ENCODE measurements around the gene ARG1.
"Not testable (repeated sequence)": the region's sequence is repeated elsewhere in the genome, so short reads cannot be mapped to it uniquely, and the experiment has no call there.

ARG1 gene

DNA sequence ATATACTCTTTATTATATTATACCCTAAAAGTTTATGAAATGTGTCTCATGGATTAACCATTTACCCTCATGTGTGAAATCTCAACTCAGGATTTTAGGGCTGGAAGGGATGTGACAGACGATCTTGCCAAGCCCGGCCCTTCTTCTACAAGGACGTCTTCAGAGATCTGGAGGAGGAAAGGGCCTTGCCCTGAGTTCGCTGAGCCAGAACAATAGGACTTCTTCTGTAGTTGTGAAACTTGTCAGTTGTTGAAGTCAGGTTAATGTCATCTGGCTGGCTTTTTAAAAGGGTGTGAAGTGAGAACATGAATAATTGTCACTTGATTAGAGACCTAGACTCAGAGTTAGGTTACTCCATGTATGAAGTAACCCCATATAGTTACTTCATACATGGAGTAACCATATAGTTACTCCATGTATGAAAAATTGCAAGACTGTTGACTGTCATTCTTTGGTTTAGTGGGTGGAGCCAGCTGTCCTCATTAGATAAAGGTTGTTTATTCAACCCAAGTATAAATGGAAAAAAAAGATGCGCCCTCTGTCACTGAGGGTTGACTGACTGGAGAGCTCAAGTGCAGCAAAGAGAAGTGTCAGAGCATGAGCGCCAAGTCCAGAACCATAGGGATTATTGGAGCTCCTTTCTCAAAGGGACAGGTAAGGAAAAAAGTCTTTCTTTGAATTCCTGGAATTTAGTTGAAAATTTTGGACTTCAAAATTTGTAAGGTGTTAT is at the start of gene ARG1:
Gene ARG1 (plus strand): TSS at position 541 of the 730 bp plus-strand sequence. CDS start 57 bp downstream, at position 598.
- DNase-seq, result no peak

DNA sequence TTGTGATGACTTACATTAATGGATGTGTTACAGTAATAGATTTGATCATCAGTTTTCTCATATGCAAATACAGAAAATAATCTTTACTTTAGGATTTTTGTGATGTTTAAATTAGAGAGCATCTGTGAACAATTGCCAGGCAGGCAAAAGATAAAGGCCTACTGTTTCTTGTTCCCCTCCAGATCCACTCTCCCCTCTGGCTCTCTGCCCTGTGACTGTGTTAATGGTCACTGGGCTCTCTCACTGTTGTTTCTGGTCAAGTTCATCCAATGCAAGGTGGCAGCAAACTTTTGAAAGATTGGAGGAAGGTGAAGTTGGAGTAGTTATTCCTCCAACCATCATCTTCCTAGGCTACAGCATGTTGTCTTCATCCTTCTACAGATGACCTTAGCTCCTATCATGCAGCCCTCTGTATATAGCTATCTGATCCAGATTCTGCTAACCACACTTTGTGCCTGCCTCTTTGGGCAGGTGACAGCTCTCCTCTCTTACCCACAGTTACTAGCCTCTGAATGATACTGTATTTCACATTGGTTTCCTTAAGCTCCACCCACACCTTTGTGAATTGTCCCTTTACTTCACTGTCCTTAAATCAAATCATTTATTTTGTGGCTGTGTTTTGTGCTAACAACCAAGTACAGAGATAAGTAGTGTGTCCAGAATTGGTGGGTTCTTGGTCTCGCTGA is 48.9 kb upstream of the ARG1 start:
- DNase-seq, result no peak

DNA sequence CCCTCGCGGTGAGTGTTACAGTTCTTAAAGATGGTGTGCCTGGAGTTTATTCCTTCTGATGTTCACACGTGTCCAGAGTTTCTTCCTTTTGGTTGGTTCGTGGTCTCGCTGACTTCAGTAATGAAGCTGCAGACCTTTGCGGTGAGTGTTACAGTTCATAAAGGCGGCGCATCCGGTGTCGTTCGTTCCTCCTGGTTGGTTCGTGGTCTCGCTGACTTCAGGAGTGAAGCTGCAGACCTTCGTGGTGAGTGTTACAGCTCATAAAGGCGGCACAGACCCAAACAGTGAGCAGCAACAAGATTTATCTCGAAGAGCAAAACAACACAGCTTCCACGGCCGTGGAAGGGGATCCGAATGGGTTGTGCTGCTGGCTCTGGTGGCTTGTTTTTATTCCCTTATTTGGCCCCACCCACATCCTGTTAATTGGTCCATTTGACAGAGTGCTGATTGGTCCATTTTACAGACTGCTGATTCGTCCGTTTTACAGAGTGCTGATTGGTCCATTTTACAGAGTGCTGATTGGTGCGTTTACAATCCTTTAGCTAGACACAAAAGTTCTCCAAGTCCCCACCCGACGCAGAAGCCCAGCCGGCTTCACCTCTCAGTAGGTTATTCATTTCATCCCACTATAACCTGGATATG is 48.2 kb upstream of the ARG1 start:
- no peak for DNase-seq

DNA sequence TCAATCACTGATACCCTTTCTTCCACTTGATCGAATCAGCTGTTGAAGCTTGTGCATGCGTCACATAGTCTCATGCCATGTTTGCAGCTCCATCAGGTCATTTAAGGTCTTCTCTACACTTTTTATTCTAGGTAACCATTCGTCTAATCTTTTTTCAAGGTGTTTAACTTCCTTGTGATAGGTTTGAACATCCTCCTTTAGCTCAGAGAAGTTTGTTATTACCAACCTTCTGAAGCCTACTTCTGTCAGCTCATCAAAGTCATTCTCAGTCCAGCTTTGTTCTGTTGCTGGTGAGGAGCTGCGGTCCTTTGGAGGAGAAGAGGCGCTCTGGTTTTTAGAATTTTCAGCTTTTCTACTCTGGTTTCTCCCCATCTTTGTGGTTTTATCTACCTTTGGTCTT is 42.1 kb upstream of the ARG1 start:
- not testable (repeated sequence) for DNase-seq

DNA sequence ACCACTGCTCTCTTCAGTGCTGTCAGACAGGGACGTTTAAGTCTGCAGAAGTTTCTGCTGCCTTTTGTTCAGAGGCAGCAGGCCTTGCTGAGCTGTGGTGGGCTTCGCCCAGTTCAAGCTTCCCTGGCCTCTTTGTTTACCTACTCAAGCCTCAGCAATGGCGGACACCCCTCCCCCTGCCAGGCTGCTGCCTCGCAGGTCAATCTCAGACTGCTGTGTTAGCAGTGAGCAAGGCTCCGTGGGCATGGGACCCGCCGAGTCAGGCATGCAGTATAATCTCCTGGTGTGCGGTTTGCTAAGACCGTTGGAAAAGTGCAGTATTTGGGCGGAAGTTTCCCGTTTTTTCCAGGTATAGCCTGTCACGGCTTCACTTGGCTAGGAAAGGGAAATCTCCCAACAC is 41.3 kb upstream of the ARG1 start:
- not testable (repeated sequence) for DNase-seq

DNA sequence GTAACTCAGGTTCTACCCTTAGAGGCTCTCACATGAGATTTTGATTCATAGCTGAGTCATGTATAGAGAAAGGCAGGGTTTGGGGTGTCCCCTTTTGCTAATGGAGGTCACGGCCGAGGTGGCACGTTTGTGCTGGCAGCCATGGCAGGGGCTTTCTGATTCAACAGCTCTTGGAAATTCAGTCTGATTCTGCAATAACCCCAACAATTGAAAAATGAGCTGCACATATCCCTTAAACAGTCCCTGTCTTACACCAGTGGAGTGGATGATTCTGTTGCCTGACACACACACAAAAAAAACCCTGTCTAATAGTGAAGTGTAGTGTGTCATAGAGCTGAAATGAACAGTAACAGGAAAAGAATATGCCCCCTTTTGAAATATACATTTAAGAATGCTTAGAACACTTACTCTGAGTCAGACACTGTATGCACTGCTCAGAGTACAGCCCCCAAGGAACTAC is 40.4 kb upstream of the ARG1 start:
- DNase-seq, result no peak

DNA sequence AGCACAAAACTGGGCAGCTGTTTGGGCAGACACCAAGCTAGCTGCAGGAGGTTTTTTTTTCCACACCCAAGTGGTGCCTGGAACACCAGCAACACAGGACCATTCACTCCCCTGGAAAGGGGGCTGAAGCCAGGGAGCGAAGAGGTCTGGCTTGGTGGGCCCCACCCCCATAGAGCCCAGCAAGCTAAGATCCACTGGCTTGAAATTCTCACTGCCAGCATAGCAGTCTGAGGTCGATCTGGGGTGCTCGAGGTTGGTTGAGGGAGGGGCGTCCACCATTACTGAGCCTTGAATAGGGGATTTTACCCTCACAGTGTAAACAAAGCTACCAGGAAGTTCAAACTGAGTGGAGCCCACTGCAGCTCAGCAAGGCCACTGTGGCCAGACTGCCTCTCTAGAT is 34.4 kb upstream of the ARG1 start:
- not testable (repeated sequence) for DNase-seq

DNA sequence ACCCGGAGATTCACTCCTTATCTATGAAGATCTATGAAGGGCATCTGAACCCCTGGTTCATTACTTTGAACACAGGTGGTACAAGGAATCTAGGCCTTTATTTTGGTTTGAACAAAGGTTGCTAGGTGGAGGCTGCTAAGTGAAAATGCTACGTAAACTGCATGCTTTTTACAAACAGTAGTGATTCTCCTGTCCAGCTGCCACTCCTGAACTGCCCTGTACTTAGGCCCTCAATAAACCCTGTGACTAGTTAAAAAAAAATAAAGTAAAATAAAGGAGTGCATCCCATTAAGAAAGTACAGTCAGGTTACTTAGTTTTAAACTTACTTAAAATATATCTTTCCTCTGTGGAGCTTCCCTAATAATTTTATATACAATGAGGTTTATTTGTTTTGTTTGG is 27.7 kb upstream of the ARG1 start:
- DNase-seq, result no peak

DNA sequence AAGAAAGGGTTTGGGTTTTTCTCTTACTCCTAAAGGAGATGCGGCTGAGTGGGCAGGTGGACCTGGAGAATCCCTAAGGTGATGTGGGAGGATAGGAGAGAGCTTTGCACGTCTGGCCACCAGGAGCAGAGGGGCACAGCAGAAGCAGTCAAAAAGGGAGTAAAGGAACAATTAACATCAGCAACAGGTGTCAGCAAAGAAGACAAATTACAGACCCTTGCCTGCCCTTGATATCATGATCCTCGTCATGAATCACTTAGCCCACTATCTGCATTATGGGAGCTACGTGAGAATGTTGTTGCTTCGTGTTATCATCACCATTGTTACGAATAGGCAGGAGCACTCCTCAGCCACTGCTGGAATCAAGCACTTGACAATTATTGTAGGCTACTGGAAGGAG is 25.5 kb upstream of the ARG1 start:
- no peak for DNase-seq

DNA sequence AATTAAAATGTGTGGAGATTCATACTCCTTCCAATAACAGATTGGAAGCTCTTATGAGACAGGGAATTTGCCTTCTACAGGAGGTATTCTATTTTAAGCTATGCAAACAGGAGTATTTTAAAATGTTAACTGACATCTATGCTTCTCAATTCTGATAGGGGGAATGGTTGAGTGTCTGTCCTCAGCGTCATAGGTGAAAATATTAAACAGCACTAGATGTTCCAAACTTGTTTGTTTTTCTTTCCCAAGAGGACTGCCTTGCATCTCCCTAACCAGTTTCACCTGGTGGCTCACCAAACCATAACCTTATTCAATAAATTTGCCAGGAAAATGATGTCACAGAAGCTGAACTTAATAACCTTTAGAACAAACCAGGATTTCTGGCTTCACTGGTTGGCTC is 24.6 kb upstream of the ARG1 start:
- DNase-seq, result no peak

DNA sequence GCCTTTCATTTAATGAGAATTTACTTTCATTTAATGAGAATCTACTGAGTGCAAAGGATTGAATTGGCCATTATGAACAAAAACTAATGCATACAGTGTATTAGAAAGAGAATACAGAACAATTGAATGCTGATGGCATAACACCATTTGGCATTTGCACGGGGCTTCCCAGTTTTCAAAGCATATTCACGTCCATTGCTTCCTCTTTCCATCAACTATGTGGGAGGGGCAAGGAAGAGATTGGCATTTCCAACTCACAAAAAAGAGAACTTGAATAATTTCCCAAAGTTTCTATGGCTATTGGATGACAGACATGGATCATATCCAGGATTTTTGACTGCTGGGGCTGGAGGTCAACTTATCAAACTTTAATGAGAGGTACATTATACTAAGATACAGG is 23.2 kb upstream of the ARG1 start:
- DNase-seq, result no peak

DNA sequence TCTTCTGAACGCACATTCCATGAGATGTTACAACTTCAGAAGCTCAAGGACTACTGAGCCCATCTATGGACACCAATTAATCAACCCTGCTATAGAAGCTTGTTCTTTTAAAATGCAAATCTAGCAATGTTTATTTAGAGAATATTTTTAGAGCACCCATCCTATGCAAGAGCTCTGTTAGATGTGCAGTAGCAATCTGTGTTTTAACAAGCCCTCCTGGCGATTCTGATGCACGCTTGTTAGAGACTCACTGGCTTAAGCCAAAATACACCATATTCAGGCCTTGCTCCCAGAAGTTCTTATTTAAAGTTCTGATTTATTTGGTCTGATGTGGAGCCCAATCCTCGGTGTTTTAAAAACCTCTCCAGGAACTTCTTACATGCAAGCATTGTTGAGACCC is 21.1 kb upstream of the ARG1 start:
- DNase-seq, result no peak

DNA sequence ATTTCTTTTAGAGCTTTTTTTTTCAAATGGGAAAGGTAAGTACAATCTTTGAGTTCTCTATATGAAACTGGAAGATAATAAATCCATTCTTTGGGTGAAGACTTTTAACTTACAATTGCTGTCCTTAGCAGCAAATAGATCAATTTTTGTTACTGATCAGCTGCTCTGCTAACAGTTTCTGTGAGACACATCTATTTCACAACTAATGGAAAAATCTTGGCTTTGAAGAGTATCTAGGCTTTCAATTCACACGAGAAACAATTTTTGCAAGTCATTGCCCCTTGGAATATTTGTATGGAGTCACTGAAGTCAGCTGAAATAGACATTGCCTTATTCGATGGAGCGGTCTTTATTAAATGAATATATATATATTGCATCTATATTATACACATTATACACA is 20.5 kb upstream of the ARG1 start:
- DNase-seq, result no peak

DNA sequence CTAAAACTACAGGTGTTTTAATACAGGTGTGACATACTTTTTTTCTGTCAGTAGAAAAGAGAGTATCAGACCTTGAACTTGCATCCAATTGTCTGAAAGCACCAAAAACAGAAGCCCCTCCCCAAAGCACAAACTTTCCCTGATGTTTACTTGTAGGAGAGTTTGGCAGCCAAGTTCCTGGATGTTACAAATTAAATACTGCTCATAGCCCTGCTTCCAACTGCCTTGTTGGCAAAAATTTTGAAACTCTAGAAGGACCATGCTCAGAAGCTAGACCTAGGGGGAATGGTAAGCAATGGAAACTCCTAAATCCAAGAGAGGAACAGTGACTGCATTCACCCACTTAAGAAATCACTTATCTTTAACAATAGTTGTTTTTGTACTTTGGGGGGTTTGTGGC is 17.0 kb upstream of the ARG1 start:
- DNase-seq, result no peak

DNA sequence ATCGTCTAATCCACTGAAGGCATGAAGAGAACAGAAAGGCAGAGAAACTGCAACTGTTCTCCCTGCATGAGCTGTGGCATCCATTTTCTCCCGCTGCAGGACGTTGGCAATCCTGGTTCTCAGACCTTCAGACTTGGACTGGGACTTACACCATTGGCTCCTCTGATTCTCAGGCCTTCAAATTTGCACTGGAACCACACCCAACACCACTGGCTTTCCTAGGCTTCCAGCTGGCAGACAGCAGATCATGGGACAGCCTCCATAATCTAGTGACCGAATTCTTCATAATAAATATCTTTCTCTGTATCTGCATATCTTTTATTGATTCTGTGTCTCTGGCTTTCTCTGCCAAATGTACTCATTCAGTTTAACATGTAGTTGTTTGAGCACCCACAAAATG is 14.1 kb upstream of the ARG1 start:
- no peak for DNase-seq

DNA sequence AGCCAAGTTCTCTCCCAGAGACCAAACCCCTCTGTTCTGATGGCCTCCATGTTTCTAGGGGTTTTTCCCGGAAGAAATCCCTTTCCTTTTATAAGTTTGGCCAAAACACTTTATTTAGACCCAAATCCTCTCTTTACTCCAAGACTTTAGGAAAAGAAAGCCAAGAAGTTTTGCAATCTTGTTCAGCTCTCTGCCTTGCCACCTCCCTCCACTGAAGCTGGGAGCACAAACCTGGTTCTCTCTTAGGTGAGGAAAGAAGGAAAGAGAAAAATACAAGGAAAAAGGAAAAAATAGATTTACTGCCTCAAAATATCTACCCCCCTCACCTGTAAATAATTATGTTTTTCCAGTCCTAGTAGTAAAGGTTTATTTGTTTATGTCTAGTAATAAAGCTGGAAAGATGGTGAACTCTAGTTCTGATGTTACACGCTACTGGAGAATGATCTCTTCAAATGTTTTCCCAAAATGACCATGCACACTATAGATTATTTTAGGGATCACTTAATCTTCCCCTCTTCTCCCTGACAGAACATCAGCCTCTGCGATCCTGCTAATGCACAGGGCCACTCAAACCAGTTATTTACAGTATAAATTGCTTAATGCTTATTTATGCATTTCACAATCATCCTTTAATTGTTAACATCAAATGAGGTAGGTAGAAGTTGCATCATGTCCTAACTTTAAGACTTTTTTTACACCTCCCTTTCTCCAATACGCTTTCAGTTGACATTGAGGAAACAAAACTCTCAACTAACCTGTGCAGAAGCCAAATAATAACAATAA is 10.9 kb upstream of the ARG1 start:
- DNase-seq, result no peak

DNA sequence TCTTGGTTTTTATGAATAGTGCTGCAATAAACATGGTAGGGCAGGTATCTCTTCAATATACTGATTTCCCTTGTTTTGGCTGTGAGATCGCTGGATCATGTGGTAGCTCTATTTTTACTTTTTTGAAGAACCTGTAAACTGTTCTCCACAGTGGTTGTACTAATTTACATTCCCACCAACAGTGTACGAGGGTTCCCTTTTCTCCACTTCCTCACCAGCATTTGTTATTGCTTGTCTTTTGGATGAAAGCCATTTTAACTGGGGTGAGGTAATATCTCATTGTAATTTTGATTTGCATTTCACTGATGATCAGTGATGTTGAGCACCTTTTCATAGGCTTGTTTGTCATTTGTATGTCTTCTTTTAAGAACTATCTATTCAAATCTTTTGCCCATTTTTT is 8.0 kb upstream of the ARG1 start:
- DNase-seq, result no peak

DNA sequence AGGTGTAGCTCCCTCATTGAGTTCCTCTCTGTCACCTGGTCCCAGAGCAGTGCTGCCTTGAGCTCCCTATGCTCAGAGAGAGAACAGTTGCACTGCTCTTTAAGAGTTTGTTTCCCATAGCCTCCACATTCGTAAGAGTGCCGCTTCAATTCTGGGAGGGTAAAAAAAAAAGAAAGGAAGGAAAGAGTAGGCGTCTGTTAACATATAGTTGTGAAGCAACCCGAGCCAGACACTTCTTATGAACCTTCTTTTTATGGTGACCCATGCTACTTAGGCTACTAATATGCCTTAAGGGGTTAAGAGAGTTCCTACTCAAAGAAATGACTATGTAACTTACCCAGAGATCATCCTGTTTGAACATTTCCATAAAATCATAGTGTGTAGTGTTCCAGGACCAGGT is 4.3 kb upstream of the ARG1 start:
- no peak for DNase-seq

DNA sequence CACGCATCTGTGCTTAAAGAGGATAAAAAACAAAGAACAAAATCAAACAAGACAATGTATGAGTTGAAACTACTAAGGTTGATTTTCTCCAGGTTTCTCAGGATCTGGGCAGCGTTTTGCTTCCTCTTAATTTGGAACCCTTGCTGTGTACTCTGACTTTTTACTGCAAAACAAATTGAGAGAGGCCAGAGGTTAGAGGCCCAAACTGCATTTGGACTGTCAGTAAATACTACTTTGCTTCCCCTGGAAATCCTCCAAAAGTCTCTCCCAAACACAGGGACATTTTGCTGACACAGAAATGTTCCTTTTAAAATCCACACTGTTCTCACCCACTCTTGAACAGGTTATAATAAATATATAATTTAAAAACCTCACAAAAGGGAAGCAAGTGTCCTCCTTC is 1.1 kb downstream of the ARG1 start:
- no peak for DNase-seq

DNA sequence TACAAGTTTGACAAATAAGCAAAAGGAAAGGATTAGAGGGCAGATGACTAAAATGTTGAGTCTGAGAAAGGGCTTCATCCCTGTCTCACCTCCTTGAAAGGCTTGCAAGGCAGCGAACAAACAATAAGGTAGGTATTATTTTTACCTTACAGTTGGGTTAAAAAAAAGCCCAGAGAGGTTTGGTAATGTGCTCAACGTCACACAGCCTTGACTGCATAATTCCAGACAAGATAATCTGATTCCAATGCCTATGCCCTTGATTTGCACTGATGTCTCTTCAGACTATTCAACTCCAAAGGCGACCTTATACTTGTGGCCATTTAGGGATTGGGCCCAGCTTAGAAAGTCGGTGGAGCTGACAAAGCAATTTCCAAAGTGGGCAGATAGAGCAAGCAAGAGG is 1.7 kb downstream of the ARG1 start:
- DNase-seq, result no peak

DNA sequence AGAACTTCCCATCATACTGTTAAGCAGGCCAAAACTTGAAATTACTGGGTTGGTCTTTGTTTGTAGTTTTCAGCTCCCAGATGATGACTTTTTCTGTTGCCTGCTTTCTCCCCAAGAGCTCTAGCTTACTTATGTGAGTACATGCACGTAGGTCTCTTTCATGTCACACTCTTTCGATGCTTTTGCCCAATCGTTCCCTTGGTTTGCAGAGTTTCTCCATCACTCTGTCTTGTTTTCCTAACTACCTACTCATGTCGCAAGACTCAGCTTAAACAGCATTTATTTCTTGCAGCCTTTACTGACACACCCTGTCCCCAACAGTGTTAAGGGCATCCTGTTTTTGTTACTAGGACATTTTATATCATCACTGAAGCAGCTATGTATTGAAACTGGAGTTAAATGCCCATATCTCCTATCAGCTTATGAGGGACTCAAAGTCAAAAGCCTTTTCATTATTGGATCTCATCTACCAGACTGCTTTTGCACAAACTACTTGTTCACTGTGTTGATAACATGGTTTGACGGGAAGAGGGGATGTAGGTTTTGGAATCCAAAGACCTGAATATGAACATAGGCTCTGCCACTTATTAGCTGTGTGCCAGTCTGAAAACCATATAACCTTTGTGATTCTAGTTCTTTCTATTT is 2.9 kb downstream of the ARG1 start:
- no peak for DNase-seq

DNA sequence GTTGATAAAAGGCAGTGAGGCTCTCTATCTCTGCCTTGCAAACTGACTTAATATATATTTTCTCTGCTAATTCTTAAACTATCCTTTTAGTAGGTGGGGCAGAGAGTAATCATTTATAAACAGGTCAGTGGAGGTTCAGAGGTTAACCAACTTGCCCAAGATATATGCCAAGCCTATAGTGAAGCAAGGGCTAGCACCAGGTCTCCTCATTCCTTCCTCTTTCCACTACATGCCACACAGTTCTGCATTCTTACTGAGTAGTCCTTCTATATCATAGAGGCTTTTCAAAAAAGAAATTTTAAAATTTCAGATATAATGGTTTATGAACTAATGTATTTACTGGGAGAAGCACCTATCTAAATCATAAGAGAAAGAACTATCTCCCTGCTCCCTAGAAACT is 8.5 kb downstream of the ARG1 start:
- DNase-seq, result no peak

DNA sequence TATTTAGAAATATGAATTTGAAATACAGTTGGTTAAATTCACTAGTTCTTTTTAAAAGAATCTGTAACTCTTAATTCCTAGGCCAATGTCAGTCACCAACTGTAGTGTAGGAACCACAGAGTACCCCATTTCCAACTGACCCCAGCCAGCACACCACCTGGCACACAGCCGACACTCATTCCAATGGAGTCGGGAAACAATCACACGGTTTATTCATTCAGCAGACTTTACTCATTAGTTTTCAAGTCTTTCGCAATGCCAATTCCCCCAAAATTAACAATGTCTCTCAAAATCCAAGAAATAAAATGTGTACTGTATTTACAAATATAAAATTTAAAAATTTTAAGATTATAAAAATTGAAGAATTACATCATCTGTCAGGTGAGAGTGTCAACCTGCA is 13.5 kb downstream of the ARG1 start:
- no peak for DNase-seq

All from NCI-H774 (cell line).